ENCODE data around the gene OPCML. TPM values are rescaled to one million over a fixed set of nuclear protein-coding genes. Genes with fewer than 3 reads are reported as not detected.

The OPCML gene
- total and polyA plus RNA-seq, 12 donors: under 0.01 to 1.2 (median 0.39) TPM

DNA sequence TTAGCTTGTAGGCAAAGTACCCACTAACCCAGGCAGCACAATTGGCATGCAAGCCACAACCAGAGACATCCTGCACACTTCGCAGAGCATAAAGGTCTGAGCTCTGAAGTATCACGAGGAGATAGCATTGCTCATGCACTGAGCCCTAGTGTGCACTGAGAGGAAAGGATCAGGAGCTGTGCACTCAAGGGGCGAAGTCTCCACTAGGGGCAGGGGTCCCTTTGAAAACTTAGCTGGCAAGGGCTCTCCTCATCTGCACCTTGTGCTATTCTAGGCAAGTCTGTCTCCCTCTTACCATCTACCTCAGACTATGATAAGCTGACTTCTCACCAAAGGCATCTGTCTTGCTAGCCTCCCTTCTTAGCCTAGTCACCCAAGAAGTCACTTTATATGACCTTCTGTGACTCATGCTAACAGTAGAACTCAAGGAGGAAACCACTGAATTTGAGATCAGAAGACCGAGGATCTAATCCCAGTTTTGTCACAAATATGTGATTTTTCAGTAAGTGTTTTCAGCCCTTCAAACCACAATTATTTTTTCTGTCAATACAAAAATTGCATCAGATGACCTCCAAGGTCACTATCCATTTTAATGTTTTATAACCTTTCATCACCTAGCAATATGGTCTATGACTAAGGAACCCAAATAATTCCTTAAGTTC lies 1083.8 kb downstream of the OPCML start:
- H3K4me1 ChIP-seq: no peaks in the 10 kb centered on the region
- intact Hi-C loops (cut with DNase I): no loop called here
- peaks cover 0 to 22% (median 0%) of the 10 kb centered on the region in 7 donors for H3K27me3 ChIP-seq
- no peaks in the 10 kb centered on the region for H3K36me3 ChIP-seq
- peaks cover 0 to 3% (median 0%) of the 10 kb centered on the region in 11 donors for H3K9me3 ChIP-seq
- ATAC-seq (no peak), DNase-seq (no peak)
- WGBS, 2 donors: 83 to 87% methylated on average over 4 of the region's 4 CpGs
- no peak overlapping the region for H3K27ac ChIP-seq
- TF ChIP-seq, protein P1, sequence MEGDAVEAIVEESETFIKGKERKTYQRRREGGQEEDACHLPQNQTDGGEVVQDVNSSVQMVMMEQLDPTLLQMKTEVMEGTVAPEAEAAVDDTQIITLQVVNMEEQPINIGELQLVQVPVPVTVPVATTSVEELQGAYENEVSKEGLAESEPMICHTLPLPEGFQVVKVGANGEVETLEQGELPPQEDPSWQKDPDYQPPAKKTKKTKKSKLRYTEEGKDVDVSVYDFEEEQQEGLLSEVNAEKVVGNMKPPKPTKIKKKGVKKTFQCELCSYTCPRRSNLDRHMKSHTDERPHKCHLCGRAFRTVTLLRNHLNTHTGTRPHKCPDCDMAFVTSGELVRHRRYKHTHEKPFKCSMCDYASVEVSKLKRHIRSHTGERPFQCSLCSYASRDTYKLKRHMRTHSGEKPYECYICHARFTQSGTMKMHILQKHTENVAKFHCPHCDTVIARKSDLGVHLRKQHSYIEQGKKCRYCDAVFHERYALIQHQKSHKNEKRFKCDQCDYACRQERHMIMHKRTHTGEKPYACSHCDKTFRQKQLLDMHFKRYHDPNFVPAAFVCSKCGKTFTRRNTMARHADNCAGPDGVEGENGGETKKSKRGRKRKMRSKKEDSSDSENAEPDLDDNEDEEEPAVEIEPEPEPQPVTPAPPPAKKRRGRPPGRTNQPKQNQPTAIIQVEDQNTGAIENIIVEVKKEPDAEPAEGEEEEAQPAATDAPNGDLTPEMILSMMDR (IDR thresholded peaks at IDR 0.05): no peak
- no peak overlapping the region for H3K4me3 ChIP-seq

DNA sequence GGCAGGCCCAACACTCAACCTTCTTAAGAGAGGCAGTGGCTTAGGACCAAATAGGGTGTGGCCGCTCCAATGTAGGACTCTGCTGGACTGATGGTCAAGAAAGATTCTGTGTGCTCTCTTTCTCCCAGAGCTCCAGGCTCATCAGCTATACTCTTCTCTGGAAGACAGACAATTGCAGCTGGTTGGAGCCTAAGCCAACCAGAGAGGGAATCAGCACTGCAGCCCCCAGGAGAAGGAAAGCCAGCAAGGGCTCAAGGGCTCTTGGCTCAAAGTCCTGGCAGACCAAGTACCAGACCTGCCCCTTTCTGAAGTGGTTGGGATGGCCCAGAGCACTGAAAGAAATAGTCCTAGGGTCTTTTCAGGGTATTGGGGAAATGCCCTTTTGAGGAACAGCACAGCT lies 1084.5 kb downstream of the OPCML start:
- WGBS, 2 donors: 98 to 100% methylated on average over 1 of the region's 1 CpG
- peaks cover 0 to 15% (median 0%) of the 10 kb centered on the region in 7 donors for H3K27me3 ChIP-seq
- no peak for ATAC-seq
- peaks cover 0 to 3% (median 0%) of the 10 kb centered on the region in 11 donors for H3K9me3 ChIP-seq
- no peaks in the 10 kb centered on the region for H3K4me1 ChIP-seq
- intact Hi-C loops (cut with DNase I): no loop called here
- no peak overlapping the region for H3K27ac ChIP-seq
- no peak overlapping the region for H3K4me3 ChIP-seq
- DNase-seq: no peak
- H3K36me3 ChIP-seq: no peaks in the 10 kb centered on the region
- TF ChIP-seq, protein P1 (IDR thresholded peaks at IDR 0.05): no peak

DNA sequence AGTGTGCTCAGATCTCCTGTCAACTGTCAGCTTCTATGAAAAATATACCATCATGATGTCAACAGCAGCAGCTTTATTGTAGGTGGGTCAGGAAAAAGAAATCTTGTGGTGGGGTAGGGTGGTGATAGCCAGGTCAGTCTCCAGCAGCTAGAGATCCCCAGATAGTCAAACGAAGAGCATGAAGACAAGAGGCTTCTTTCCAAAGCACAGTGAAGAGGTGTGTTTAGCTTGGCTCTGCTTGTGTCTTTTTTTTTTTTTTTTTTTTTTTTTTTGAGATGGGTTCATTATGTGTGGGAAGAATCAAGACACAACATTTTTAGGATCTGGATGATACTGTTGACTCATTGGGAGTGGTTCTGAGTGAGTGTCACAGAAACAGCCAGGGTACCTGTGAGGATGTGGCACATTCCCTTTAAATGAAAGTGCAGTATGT lies 1086.4 kb downstream of the OPCML start:
- peaks cover 0 to 13% (median 0%) of the 10 kb centered on the region in 7 donors for H3K27me3 ChIP-seq
- H3K27ac ChIP-seq: no peak overlapping the region
- intact Hi-C loops (cut with DNase I): no loop called here
- TF ChIP-seq, protein P1 (IDR thresholded peaks at IDR 0.05): no peak
- DNase-seq: no peak
- no peak for ATAC-seq
- WGBS, 2 donors: 28 to 39% methylated on average over 1 of the region's 1 CpG
- no peaks in the 10 kb centered on the region for H3K36me3 ChIP-seq
- no peaks in the 10 kb centered on the region for H3K4me1 ChIP-seq
- H3K9me3 ChIP-seq: peaks cover 0 to 3% (median 0%) of the 10 kb centered on the region in 11 donors
- H3K4me3 ChIP-seq: no peak overlapping the region

DNA sequence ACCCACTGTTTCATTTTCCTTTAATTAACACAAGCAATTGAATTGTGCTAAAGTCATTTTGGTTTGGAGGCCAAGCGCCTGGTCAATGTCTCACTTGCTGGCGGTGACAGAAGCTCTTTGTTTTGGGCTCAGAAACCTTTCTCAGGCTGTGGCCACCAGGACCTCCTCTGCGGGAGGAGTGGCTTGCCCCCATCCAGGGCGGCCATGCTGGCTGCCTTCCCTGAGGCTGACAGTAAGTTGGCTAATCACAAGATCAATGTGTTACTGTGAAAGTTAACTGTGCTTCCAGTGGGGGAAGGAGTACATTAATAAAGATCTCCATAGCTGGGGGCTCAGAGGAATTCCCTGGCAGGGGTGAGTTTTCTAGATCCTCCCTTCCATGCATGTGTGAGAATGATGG lies 1087.4 kb downstream of the OPCML start:
- Histone ChIP-seq H3K27ac (no peak overlapping the region), H3K9me3 (peaks cover 0 to 3% (median 0%) of the 10 kb centered on the region in 11 donors), H3K4me3 (no peak overlapping the region), H3K36me3 (no peaks in the 10 kb centered on the region), H3K4me1 (no peaks in the 10 kb centered on the region), H3K27me3 (peaks cover 0 to 13% (median 5%) of the 10 kb centered on the region in 7 donors)
- TF ChIP-seq, protein P1 (IDR thresholded peaks at IDR 0.05): no peak
- no peak for ATAC-seq
- intact Hi-C loops (cut with DNase I): no loop called here
- WGBS, 2 donors: 80 to 88% methylated on average over 4 of the region's 4 CpGs
- DNase-seq: no peak
